Inflammatory macrophage treated with lipopolysaccharide for 4 hours (primary cell): ENCODE data around the gene SPATA17.
A peak's percentile ranks its signal among the peaks of the same experiment; 100 is the strongest.
"Not testable (repeated sequence)": the region's sequence is repeated elsewhere in the genome, so short reads cannot be mapped to it uniquely, and the experiment has no call there.

Experiments used
- DNase-seq: peaks from one replicate; pipeline ENCODE4 v3.0.0-alpha.2; 2020

The SPATA17 gene

GRCh38 chr1:217630711-217631591 lies at the start of gene SPATA17, which contains the start of gene GPATCH2:
Gene SPATA17, plus strand, starts transcription at chr1:217631344. Its CDS starts 35 bp downstream, at chr1:217631379.
Gene GPATCH2, minus strand, starts transcription at chr1:217631090. Its CDS starts 119 bp downstream, at chr1:217630971.
- DNase-seq = peak; percentile 89

GRCh38 chr1:217584286-217584811 lies 46.8 kb upstream of the SPATA17 start:
- not testable (repeated sequence) for DNase-seq

GRCh38 chr1:217585577-217585976 lies 45.6 kb upstream of the SPATA17 start:
- DNase-seq = peak; percentile 48

GRCh38 chr1:217586586-217586985 lies 44.6 kb upstream of the SPATA17 start:
- no peak for DNase-seq

- no peak for DNase-seq
These were observed 40.5 kb upstream of the SPATA17 start for GRCh38 chr1:217590598-217590997.

GRCh38 chr1:217599154-217599553 lies 32.0 kb upstream of the SPATA17 start:
- no peak for DNase-seq

GRCh38 chr1:217602380-217602779 lies 28.8 kb upstream of the SPATA17 start:
- DNase-seq = no peak

GRCh38 chr1:217605390-217605789 lies 25.8 kb upstream of the SPATA17 start:
- no peak for DNase-seq

GRCh38 chr1:217614200-217614712 lies 16.9 kb upstream of the SPATA17 start:
- no peak for DNase-seq

- DNase-seq = peak; percentile 14
These were observed 14.0 kb upstream of the SPATA17 start for GRCh38 chr1:217617126-217617525.

GRCh38 chr1:217620814-217621213 lies 10.3 kb upstream of the SPATA17 start:
- no peak for DNase-seq

- DNase-seq = no peak
These were observed 9.1 kb upstream of the SPATA17 start for GRCh38 chr1:217622042-217622441.

GRCh38 chr1:217626321-217626720 lies 4.8 kb upstream of the SPATA17 start:
- no peak for DNase-seq

- peak; percentile 2 for DNase-seq
These were observed 3.7 kb upstream of the SPATA17 start for GRCh38 chr1:217627431-217627830.

- DNase-seq = no peak
These were observed 11.3 kb downstream of the SPATA17 start for GRCh38 chr1:217642455-217642854.

- no peak for DNase-seq
These were observed 16.6 kb downstream of the SPATA17 start for GRCh38 chr1:217647791-217648190.

- DNase-seq = no peak
These were observed 19.5 kb downstream of the SPATA17 start for GRCh38 chr1:217650674-217651073.

GRCh38 chr1:217660353-217661062 lies 29.4 kb downstream of the SPATA17 start:
- no peak for DNase-seq

- DNase-seq = no peak
These were observed 30.3 kb downstream of the SPATA17 start for GRCh38 chr1:217661407-217661806.

- DNase-seq = no peak
These were observed 37.3 kb downstream of the SPATA17 start for GRCh38 chr1:217668351-217668940.

- DNase-seq = peak; percentile 82
These were observed 42.2 kb downstream of the SPATA17 start for GRCh38 chr1:217673387-217673786.

- DNase-seq = peak; percentile 20
These were observed 43.0 kb downstream of the SPATA17 start for GRCh38 chr1:217674028-217674729.
